ENCODE measurements around the gene CAPZB. TPM values are rescaled to one million over a fixed set of nuclear protein-coding genes. Genes with fewer than 3 reads are reported as not detected.

CAPZB gene
- polyA plus RNA-seq, 3 donors, result 290 to 504 (median 407) TPM

DNA sequence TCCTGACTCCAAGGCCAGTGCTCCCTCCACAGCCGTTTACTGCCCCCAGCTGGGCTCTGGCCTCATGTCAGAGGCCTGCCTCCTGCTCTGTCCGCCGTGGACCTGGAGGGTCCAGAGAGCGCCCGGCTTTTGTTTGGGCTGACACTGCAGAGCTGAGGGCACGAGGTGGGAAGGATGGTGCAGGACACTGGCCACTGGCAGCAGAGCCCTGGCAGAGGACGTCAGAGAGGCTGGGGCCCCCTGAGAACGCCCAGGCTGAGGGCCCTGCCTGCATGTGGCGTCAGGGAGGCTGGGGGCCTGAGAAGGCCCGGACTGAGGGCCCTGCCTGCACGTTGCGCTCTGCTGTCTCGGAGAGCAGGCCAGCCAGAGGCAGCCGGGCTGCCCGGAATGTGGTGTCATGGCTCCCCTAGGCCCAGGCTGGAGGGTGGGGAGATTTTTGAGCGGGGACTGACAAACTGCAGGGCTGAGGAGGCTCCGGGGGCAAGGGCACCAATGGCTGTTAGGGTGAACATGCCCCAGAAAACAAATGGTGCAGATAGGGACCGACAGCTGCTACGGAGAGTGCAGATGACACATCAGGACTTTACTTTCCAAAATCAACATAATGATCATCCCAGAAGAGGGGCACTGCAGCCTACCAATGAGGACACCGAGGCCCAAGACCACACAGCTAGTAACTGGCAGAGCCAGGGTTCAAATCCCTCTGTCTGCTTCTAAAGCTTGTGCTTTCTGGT, 141.6 kb downstream of the CAPZB start:
- TF ChIP-seq, protein P1, sequence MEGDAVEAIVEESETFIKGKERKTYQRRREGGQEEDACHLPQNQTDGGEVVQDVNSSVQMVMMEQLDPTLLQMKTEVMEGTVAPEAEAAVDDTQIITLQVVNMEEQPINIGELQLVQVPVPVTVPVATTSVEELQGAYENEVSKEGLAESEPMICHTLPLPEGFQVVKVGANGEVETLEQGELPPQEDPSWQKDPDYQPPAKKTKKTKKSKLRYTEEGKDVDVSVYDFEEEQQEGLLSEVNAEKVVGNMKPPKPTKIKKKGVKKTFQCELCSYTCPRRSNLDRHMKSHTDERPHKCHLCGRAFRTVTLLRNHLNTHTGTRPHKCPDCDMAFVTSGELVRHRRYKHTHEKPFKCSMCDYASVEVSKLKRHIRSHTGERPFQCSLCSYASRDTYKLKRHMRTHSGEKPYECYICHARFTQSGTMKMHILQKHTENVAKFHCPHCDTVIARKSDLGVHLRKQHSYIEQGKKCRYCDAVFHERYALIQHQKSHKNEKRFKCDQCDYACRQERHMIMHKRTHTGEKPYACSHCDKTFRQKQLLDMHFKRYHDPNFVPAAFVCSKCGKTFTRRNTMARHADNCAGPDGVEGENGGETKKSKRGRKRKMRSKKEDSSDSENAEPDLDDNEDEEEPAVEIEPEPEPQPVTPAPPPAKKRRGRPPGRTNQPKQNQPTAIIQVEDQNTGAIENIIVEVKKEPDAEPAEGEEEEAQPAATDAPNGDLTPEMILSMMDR (IDR thresholded peaks at IDR 0.05), result no peak
- Mint-ChIP-seq H3K9me3 (peaks cover 0 to 2% (median 0%) of the 10 kb centered on the region in 7 donors), H3K27ac (peak overlapping the region in 1 of 7 donors; percentile 16), H3K36me3 (peaks cover 63 to 76% of the 10 kb centered on the region in 2 donors), H3K4me1 (peaks cover 30% of the 10 kb centered on the region), H3K4me3 (no peak overlapping the region), H3K27me3 (ENCODE audit: low read depth in 3 of 3) (no peaks in the 10 kb centered on the region)
- H3K79me2 ChIP-seq (ENCODE audit: insufficient read depth, low read length), result no peaks in the 10 kb centered on the region
- DNase-seq, result no peak
- no peak overlapping the region for H3K27ac ChIP-seq (ENCODE audit: low read depth in 1 of 2, low read length in 2 of 2)
- WGBS (ENCODE audit: insufficient coverage), result 97% methylated on average over 19 of the region's 20 CpGs
- no peaks in the 10 kb centered on the region for H3K27me3 ChIP-seq (ENCODE audit: control insufficient read depth in 2 of 2, insufficient read depth in 2 of 2, low read length in 2 of 2)
- H3K9me3 ChIP-seq (replicated peaks in 1 of 2; ENCODE audit: control insufficient read depth in 1 of 2, insufficient read depth in 1 of 2, low read length in 2 of 2), result no peaks in the 10 kb centered on the region
- peaks cover 60 to 70% of the 10 kb centered on the region in 2 donors for H3K36me3 ChIP-seq (replicated peaks in 1 of 2; ENCODE audit: control insufficient read depth in 1 of 2, insufficient read depth in 2 of 2, low read length in 2 of 2)
- no peak overlapping the region for H2AFZ ChIP-seq (ENCODE audit: insufficient read depth, low read depth, low read length, poor library complexity, severe bottlenecking)
- no peak overlapping the region for H3K4me2 ChIP-seq (replicated peaks; ENCODE audit: extremely low read depth, low read length, poor library complexity, severe bottlenecking)
- H3K4me3 ChIP-seq (replicated peaks in 1 of 3; ENCODE audit: low read depth in 2 of 3, low read length in 3 of 3), result no peak overlapping the region
- peaks cover 82% of the 10 kb centered on the region for H4K20me1 ChIP-seq (ENCODE audit: insufficient read depth, low read length)
- intact Hi-C loops (cut with micrococcal nuclease), result loop anchor here in 1 of 2 donors (10.0 kb wide), 1 partner anchor 311 kb away; no protein-coding TSS in a partner anchor
- peaks cover 31 to 34% of the 10 kb centered on the region in 2 donors for H3K4me1 ChIP-seq (ENCODE audit: control insufficient read depth in 1 of 2, insufficient read depth in 2 of 2, low read length in 2 of 2)
- no peak overlapping the region for H3K9ac ChIP-seq (ENCODE audit: insufficient read depth, low read length, poor library complexity, severe bottlenecking)

DNA sequence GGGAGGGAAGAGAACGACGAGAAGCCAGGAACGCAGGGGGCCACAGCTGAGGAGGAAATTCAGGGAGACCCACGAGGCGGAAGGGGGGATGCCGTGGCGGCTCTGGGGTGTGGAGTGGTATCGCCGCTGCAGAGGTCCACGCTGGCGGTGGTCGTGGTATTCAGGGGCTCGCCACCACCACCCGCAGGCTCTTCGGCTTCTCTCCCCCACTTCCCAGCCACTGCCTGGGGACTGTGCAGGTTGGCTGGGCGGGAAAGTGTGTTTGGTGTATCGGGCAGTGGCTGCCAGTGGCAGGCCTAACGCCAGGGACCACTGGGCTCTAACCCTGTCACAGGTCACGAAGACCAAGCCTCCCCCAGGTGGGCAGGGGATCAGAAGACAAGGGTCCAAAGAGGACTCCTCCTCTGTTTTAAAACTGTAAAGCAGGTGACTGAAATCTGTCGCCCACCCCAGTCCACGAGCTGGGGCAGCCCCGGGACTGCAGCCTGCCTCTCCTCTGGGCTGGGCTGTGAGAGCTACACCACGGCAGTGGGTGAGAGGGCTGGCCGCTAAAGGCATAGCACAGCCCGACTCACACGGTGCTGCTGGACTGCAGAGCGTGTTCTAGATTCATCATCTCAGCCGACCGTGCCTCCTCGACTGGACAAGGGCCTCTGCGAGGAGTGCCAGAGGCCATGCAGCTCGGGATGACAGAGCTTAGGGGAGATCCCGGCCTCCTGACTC, 142.3 kb downstream of the CAPZB start:
- Histone ChIP-seq H3K4me2 (replicated peaks; ENCODE audit: extremely low read depth, low read length, poor library complexity, severe bottlenecking) (no peak overlapping the region), H3K36me3 (replicated peaks in 1 of 2; ENCODE audit: control insufficient read depth in 1 of 2, insufficient read depth in 2 of 2, low read length in 2 of 2) (peaks cover 60 to 76% of the 10 kb centered on the region in 2 donors), H3K9me3 (replicated peaks in 1 of 2; ENCODE audit: control insufficient read depth in 1 of 2, insufficient read depth in 1 of 2, low read length in 2 of 2) (no peaks in the 10 kb centered on the region), H4K20me1 (ENCODE audit: insufficient read depth, low read length) (peaks cover 78% of the 10 kb centered on the region), H3K4me3 (replicated peaks in 1 of 3; ENCODE audit: low read depth in 2 of 3, low read length in 3 of 3) (no peak overlapping the region), H2AFZ (ENCODE audit: insufficient read depth, low read depth, low read length, poor library complexity, severe bottlenecking) (no peak overlapping the region), H3K79me2 (ENCODE audit: insufficient read depth, low read length) (no peaks in the 10 kb centered on the region), H3K27ac (ENCODE audit: low read depth in 1 of 2, low read length in 2 of 2) (no peak overlapping the region), H3K9ac (ENCODE audit: insufficient read depth, low read length, poor library complexity, severe bottlenecking) (no peak overlapping the region), H3K4me1 (ENCODE audit: control insufficient read depth in 1 of 2, insufficient read depth in 2 of 2, low read length in 2 of 2) (peaks cover 24 to 27% of the 10 kb centered on the region in 2 donors), H3K27me3 (ENCODE audit: control insufficient read depth in 2 of 2, insufficient read depth in 2 of 2, low read length in 2 of 2) (no peaks in the 10 kb centered on the region)
- no peak overlapping the region for H3K4me3 Mint-ChIP-seq
- H3K4me1 Mint-ChIP-seq, result peaks cover 23% of the 10 kb centered on the region
- H3K9me3 Mint-ChIP-seq, result no peaks in the 10 kb centered on the region
- TF ChIP-seq, protein P1 (IDR thresholded peaks at IDR 0.05), result no peak
- 96% methylated on average over 21 of the region's 33 CpGs for WGBS (ENCODE audit: insufficient coverage)
- DNase-seq, result no peak
- intact Hi-C loops (cut with micrococcal nuclease), result loop anchor here in 1 of 2 donors (10.0 kb wide), 1 partner anchor 312 kb away; no protein-coding TSS in a partner anchor
- peaks cover 67 to 79% of the 10 kb centered on the region in 2 donors for H3K36me3 Mint-ChIP-seq
- H3K27ac Mint-ChIP-seq, result peak overlapping the region in 2 of 7 donors; percentile 16 to 42
- no peaks in the 10 kb centered on the region for H3K27me3 Mint-ChIP-seq (ENCODE audit: low read depth in 3 of 3)

Data from CD14-positive monocyte (primary cell).